ENCODE data around the gene DDR2.
"Not testable (repeated sequence)": the region's sequence is repeated elsewhere in the genome, so short reads cannot be mapped to it uniquely, and the experiment has no call there.

DDR2 gene

GRCh38 chr1:162710345-162710744 lies 78.1 kb downstream of the DDR2 start:
- DNase-seq, result no peak
- in situ Hi-C loops (cut with MboI; ENCODE audit: low pct_unique_long_range_greater_than_20kb, low sequenced_read_pairs), result no loop called here

GRCh38 chr1:162710780-162711465 lies 78.7 kb downstream of the DDR2 start:
- no peak for DNase-seq
- in situ Hi-C loops (cut with MboI; ENCODE audit: low pct_unique_long_range_greater_than_20kb, low sequenced_read_pairs), result no loop called here

- no peak for DNase-seq
- in situ Hi-C loops (cut with MboI; ENCODE audit: low pct_unique_long_range_greater_than_20kb, low sequenced_read_pairs), result no loop called here
These were observed 80.2 kb downstream of the DDR2 start for GRCh38 chr1:162712317-162713029.

GRCh38 chr1:162716123-162716522 lies 83.9 kb downstream of the DDR2 start:
- in situ Hi-C loops (cut with MboI; ENCODE audit: low pct_unique_long_range_greater_than_20kb, low sequenced_read_pairs), result no loop called here
- no peak for DNase-seq

- in situ Hi-C loops (cut with MboI; ENCODE audit: low pct_unique_long_range_greater_than_20kb, low sequenced_read_pairs), result no loop called here
- DNase-seq, result no peak
These were observed 84.3 kb downstream of the DDR2 start for GRCh38 chr1:162716552-162716951.

GRCh38 chr1:162717548-162718184 lies 85.4 kb downstream of the DDR2 start:
- DNase-seq, result no peak
- in situ Hi-C loops (cut with MboI; ENCODE audit: low pct_unique_long_range_greater_than_20kb, low sequenced_read_pairs), result no loop called here

- DNase-seq, result no peak
- in situ Hi-C loops (cut with MboI; ENCODE audit: low pct_unique_long_range_greater_than_20kb, low sequenced_read_pairs), result no loop called here
These were observed 87.4 kb downstream of the DDR2 start for GRCh38 chr1:162719678-162720077.

GRCh38 chr1:162720996-162721395 lies 88.7 kb downstream of the DDR2 start:
- in situ Hi-C loops (cut with MboI; ENCODE audit: low pct_unique_long_range_greater_than_20kb, low sequenced_read_pairs), result no loop called here
- DNase-seq, result no peak

GRCh38 chr1:162721471-162721870 lies 89.2 kb downstream of the DDR2 start:
- DNase-seq, result no peak
- in situ Hi-C loops (cut with MboI; ENCODE audit: low pct_unique_long_range_greater_than_20kb, low sequenced_read_pairs), result no loop called here

GRCh38 chr1:162722036-162722435 lies 89.8 kb downstream of the DDR2 start:
- in situ Hi-C loops (cut with MboI; ENCODE audit: low pct_unique_long_range_greater_than_20kb, low sequenced_read_pairs), result no loop called here
- DNase-seq, result no peak

GRCh38 chr1:162724583-162725120 lies 92.4 kb downstream of the DDR2 start:
- DNase-seq, result no peak
- in situ Hi-C loops (cut with MboI; ENCODE audit: low pct_unique_long_range_greater_than_20kb, low sequenced_read_pairs), result no loop called here

- in situ Hi-C loops (cut with MboI; ENCODE audit: low pct_unique_long_range_greater_than_20kb, low sequenced_read_pairs), result no loop called here
- no peak for DNase-seq
These were observed 93.1 kb downstream of the DDR2 start for GRCh38 chr1:162725301-162725837.

- peak; percentile 19 for DNase-seq
- in situ Hi-C loops (cut with MboI; ENCODE audit: low pct_unique_long_range_greater_than_20kb, low sequenced_read_pairs), result no loop called here
These were observed 94.3 kb downstream of the DDR2 start for GRCh38 chr1:162726555-162726954.

GRCh38 chr1:162727493-162727892 lies 95.2 kb downstream of the DDR2 start:
- DNase-seq; in situ Hi-C loops (cut with MboI; ENCODE audit: low pct_unique_long_range_greater_than_20kb, low sequenced_read_pairs): not testable (repeated sequence)

- in situ Hi-C loops (cut with MboI; ENCODE audit: low pct_unique_long_range_greater_than_20kb, low sequenced_read_pairs), result no loop called here
- DNase-seq, result no peak
These were observed 96.3 kb downstream of the DDR2 start for GRCh38 chr1:162728573-162728972.

- not testable (repeated sequence) for DNase-seq
These were observed 97.0 kb downstream of the DDR2 start for GRCh38 chr1:162729195-162729774.

GRCh38 chr1:162732094-162732493 lies 99.8 kb downstream of the DDR2 start:
- DNase-seq, result no peak
- in situ Hi-C loops (cut with MboI; ENCODE audit: low pct_unique_long_range_greater_than_20kb, low sequenced_read_pairs), result no loop called here

More at GRCh38 chr1:162729195-162729774, 97.0 kb downstream of the DDR2 start:
- in situ Hi-C loops (cut with MboI; ENCODE audit: low pct_unique_long_range_greater_than_20kb, low sequenced_read_pairs), result not testable (repeated sequence)

- DNase-seq, result no peak
- in situ Hi-C loops (cut with MboI; ENCODE audit: low pct_unique_long_range_greater_than_20kb, low sequenced_read_pairs), result no loop called here
These were observed 100.5 kb downstream of the DDR2 start for GRCh38 chr1:162732566-162733335.

GRCh38 chr1:162733336-162733590 lies 101.0 kb downstream of the DDR2 start:
- DNase-seq, result no peak
- in situ Hi-C loops (cut with MboI; ENCODE audit: low pct_unique_long_range_greater_than_20kb, low sequenced_read_pairs), result no loop called here
